OCI-LY3 (cell line): ENCODE results near the gene RUFY1.

Experiments
- EZH2phosphoT487 ChIP-seq: fragments of 200-600 bp; shearing (Covaris generic); IDR thresholded peaks from 2 replicates; pipeline ENCODE4 v1.6.1; 2018; ENCODE audit warnings: antibody characterized with exemption, mixed run types, low read depth
- TF ChIP-seq, protein P1 (sequence below): fragments of 200-600, 300-600 bp; sonication (generic); IDR thresholded peaks from 2 replicates; pipeline ENCODE4 v1.5.1; 2014; ENCODE audit warnings: antibody characterized with exemption, low read length, low read depth

DNA sequence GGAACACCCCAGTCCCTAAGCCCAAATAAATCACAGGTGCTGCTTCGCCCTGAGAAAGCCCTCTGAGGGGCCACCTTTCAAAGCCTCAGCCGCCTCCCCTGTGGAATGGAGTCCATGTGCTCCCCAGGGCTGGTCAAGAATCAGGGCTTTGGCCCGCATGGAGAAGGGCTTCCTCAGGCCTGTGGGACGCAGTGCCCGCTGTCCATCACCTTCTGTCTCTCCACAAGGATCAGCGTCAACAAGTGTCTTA lies 56.5 kb downstream of the RUFY1 start:
- TF ChIP-seq, protein P1, sequence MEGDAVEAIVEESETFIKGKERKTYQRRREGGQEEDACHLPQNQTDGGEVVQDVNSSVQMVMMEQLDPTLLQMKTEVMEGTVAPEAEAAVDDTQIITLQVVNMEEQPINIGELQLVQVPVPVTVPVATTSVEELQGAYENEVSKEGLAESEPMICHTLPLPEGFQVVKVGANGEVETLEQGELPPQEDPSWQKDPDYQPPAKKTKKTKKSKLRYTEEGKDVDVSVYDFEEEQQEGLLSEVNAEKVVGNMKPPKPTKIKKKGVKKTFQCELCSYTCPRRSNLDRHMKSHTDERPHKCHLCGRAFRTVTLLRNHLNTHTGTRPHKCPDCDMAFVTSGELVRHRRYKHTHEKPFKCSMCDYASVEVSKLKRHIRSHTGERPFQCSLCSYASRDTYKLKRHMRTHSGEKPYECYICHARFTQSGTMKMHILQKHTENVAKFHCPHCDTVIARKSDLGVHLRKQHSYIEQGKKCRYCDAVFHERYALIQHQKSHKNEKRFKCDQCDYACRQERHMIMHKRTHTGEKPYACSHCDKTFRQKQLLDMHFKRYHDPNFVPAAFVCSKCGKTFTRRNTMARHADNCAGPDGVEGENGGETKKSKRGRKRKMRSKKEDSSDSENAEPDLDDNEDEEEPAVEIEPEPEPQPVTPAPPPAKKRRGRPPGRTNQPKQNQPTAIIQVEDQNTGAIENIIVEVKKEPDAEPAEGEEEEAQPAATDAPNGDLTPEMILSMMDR: no peak
- TF ChIP-seq EZH2phosphoT487: no peak
